ENCODE results near the gene LLGL2.

- TF ChIP-seq EZH2 (IDR thresholded peaks at IDR 0.05; ENCODE audit: low read length, missing control alignments) (no peak), CTCF (conservative IDR thresholded peaks at IDR 0.05 in 1 of 2, IDR thresholded peaks at IDR 0.05 in 1 of 2; ENCODE audit: low read depth in 1 of 2, low read length in 2 of 2) (no peak)
Observed at GRCh38 chr17:75476752-75477489, 48.6 kb upstream of the LLGL2 start.
